ENCODE measurements around the gene LIMS2. TPM values are rescaled to one million over a fixed set of nuclear protein-coding genes. Genes with fewer than 3 reads are reported as not detected.

Gene LIMS2
- total RNA-seq, 2 donors from 2014 or later = 2.4 to 4.8 TPM

- H3K4me1 Mint-ChIP-seq = peaks cover 3% of the 10 kb centered on the region
- no peaks in the 10 kb centered on the region for H3K9me3 Mint-ChIP-seq
- no peak for ATAC-seq (replicated peaks)
- H3K27me3 Mint-ChIP-seq = no peaks in the 10 kb centered on the region
- no peak overlapping the region for H3K27ac Mint-ChIP-seq
- no peaks in the 10 kb centered on the region for H3K36me3 Mint-ChIP-seq (ENCODE audit: low read depth)
- H3K4me3 Mint-ChIP-seq = peak overlapping the region; percentile 46
These were observed 32.5 kb downstream of the LIMS2 start for GRCh38 chr2:127642706-127643438.

DNA sequence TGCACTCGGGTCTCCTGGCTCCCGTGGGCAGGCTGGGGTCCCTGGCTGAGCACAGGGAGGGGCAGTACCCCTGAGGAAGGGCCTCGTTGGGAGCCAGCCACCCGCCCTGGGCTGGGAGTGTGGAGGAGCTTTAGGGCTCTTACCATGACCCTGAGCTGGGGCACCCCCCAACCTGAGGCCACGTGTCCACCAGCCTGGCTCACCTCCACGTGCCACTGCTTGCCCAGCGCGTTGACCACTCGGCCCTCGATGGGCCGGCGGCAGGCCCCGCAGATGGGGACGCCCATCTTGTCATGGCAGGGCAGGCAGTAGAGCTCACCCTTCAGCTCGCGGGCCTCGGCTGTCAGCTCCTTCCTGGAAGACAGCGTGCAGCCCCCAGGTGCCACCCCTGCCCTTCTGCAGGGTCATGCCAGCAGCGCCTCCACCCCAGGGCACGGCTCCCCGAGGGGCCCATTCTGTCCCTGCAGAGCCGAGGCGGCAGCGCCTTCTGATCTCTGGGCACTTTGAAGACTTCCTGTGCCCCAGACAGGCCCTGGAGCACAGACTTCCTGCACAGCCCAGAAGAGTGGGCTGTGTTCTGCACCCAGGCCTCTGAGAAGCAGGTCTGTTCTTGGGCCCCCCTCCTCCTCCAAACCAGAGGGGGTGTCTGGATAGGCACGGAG, 33.4 kb downstream of the LIMS2 start:
- Mint-ChIP-seq H3K9me3 (no peaks in the 10 kb centered on the region), H3K36me3 (ENCODE audit: low read depth) (no peaks in the 10 kb centered on the region), H3K4me3 (peak overlapping the region; percentile 46), H3K4me1 (peaks cover 4% of the 10 kb centered on the region), H3K27ac (no peak overlapping the region), H3K27me3 (no peaks in the 10 kb centered on the region)
- ATAC-seq (replicated peaks) = peak; percentile 65

DNA sequence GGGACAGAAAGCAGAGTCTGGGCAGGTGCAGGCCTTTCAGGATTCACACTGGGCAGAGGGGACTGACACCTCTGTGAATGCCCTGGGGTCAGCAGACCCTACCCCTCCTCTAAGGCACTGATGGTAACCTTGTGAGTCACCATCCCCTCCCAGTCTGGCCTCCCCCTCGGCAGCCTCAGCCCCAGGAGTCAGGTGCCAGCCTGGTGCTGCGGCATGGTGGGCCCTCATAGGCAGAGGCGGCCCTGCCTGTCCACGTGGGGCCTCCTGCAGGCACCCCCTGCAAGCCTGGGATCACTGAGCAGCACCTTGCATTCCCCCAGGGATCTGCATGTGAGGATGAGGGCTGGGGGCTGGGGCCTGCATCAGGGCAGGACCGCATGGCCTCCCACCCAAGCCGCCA, 34.2 kb downstream of the LIMS2 start:
- ATAC-seq (replicated peaks) = no peak
- peak overlapping the region; percentile 46 for H3K4me3 Mint-ChIP-seq
- H3K9me3 Mint-ChIP-seq = no peaks in the 10 kb centered on the region
- no peaks in the 10 kb centered on the region for H3K27me3 Mint-ChIP-seq
- no peak overlapping the region for H3K27ac Mint-ChIP-seq
- peaks cover 4% of the 10 kb centered on the region for H3K4me1 Mint-ChIP-seq
- no peaks in the 10 kb centered on the region for H3K36me3 Mint-ChIP-seq (ENCODE audit: low read depth)

DNA sequence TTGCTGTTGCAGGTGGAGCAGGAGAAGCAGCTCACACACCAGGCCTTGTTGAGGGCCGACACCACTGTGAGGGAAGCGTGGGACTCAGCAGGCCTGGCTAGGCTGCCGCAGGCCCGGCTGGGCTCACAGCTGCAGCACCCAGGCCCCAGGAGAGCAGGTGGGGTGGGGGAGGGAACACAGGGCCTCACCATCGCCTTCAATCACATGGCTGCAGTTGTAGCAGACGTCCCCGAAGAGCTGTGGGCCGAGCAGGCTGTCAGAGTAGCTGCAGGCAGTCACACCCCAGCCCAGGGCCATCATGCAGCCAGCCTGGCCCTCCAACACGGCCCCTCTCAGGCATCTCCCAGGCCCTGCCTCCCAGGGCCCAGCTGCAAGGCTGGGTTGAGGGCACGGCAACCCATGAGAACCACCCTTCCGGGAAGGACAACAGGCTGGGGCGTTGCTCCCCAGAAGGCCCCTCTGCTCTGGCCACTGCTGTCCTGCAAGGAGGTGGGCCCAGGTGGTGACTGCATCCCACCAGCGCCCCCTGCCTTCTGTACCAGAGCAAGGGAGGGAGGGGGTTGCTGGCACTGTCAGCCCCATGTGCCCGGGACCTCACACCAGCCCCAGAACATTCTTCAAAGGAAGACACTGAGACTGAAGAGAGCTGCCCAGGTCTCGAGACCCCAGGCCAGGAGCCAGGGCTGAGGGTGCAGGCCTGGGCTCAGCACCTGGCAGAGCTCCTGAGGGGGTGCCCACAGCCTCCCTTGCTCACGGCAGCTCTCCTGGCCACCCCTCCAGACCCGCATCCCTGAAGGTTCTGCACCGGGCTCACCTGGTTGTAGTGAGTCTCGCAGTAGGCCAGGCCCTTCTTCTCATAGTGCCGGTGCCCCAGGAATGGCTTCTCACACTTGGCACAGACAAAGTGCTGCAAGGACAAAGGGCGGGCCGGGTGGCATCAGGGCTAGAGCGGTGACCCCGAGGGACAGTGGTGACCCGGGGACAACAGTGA, 35.0 kb downstream of the LIMS2 start:
- no peak overlapping the region for H3K27ac Mint-ChIP-seq
- peaks cover 4% of the 10 kb centered on the region for H3K4me1 Mint-ChIP-seq
- no peaks in the 10 kb centered on the region for H3K9me3 Mint-ChIP-seq
- ATAC-seq (replicated peaks) = peak; percentile 35
- H3K36me3 Mint-ChIP-seq (ENCODE audit: low read depth) = no peaks in the 10 kb centered on the region
- H3K4me3 Mint-ChIP-seq = peak overlapping the region; percentile 46
- no peaks in the 10 kb centered on the region for H3K27me3 Mint-ChIP-seq

GRCh38 chr2:127639111-127639474, 36.2 kb downstream of the LIMS2 start:
- H3K27me3 Mint-ChIP-seq = no peaks in the 10 kb centered on the region
- H3K36me3 Mint-ChIP-seq (ENCODE audit: low read depth) = no peaks in the 10 kb centered on the region
- no peak overlapping the region for H3K4me3 Mint-ChIP-seq
- peaks cover 4% of the 10 kb centered on the region for H3K4me1 Mint-ChIP-seq
- no peak overlapping the region for H3K27ac Mint-ChIP-seq
- no peaks in the 10 kb centered on the region for H3K9me3 Mint-ChIP-seq
- ATAC-seq (replicated peaks) = no peak

GRCh38 chr2:127638361-127639110, 36.8 kb downstream of the LIMS2 start:
- H3K9me3 Mint-ChIP-seq = no peaks in the 10 kb centered on the region
- no peaks in the 10 kb centered on the region for H3K36me3 Mint-ChIP-seq (ENCODE audit: low read depth)
- H3K4me3 Mint-ChIP-seq = no peak overlapping the region
- peak overlapping the region; percentile 41 for H3K27ac Mint-ChIP-seq
- H3K27me3 Mint-ChIP-seq = no peaks in the 10 kb centered on the region
- ATAC-seq (replicated peaks) = no peak
- peaks cover 4% of the 10 kb centered on the region for H3K4me1 Mint-ChIP-seq

DNA sequence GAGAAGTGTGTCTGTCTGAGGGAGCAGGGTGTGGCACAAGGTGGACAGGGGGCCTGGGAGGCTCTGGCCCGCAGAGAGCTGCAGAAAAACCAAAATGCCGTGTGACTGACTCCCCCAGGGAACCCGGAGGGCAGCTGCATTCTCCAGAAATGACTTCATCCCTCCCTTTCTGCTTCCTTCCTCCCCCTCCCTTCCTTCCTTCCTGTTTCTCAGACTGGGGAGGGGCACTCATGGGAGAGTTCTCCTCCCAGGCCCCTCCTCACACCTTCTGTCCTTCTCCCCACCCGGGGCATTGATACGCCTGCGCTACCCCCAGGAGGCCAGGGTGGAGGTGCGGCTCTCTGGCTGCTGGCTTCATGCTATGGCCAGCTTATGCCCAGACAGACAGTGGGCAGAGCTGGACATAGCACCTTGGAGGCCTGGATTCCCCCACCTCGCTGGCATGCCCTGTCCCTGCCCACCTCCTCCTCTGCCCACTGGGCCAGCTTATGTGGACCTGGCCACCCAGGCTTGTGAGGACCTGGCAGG, 37.5 kb downstream of the LIMS2 start:
- H3K36me3 Mint-ChIP-seq (ENCODE audit: low read depth) = no peaks in the 10 kb centered on the region
- no peaks in the 10 kb centered on the region for H3K27me3 Mint-ChIP-seq
- no peaks in the 10 kb centered on the region for H3K9me3 Mint-ChIP-seq
- ATAC-seq (replicated peaks) = no peak
- peak overlapping the region; percentile 41 for H3K27ac Mint-ChIP-seq
- peaks cover 4% of the 10 kb centered on the region for H3K4me1 Mint-ChIP-seq
- peak overlapping the region; percentile 13 for H3K4me3 Mint-ChIP-seq

DNA sequence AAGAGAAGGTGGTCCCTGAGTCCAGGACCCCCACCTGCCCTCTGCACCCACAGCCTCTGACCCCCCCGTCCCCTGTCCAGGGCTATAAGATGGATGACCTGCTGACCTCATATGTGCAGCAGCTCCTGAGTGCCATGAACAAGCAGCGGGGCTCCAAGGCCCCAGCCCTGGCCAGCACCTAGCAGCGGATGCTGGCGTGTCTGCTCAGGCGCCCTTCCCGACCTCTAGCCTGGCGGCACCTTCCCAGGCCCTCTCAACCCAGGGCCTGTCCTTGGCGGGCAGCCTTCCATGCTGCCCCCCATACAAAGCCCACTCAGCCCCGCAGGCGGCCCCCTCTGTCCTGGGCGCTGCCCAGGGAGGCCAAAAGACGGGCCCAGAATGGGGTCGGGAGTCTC, 38.1 kb downstream of the LIMS2 start:
- H3K36me3 Mint-ChIP-seq (ENCODE audit: low read depth) = no peaks in the 10 kb centered on the region
- H3K4me3 Mint-ChIP-seq = no peak overlapping the region
- H3K27me3 Mint-ChIP-seq = no peaks in the 10 kb centered on the region
- ATAC-seq (replicated peaks) = no peak
- H3K4me1 Mint-ChIP-seq = peaks cover 4% of the 10 kb centered on the region
- H3K27ac Mint-ChIP-seq = no peak overlapping the region
- no peaks in the 10 kb centered on the region for H3K9me3 Mint-ChIP-seq

- Mint-ChIP-seq H3K36me3 (ENCODE audit: low read depth) (no peaks in the 10 kb centered on the region), H3K4me3 (no peak overlapping the region), H3K9me3 (no peaks in the 10 kb centered on the region), H3K4me1 (peaks cover 4% of the 10 kb centered on the region), H3K27ac (no peak overlapping the region), H3K27me3 (no peaks in the 10 kb centered on the region)
- ATAC-seq (replicated peaks) = no peak
These were observed 38.8 kb downstream of the LIMS2 start for GRCh38 chr2:127636248-127637235.

- Mint-ChIP-seq H3K9me3 (no peaks in the 10 kb centered on the region), H3K27me3 (no peaks in the 10 kb centered on the region), H3K27ac (no peak overlapping the region), H3K36me3 (ENCODE audit: low read depth) (no peaks in the 10 kb centered on the region), H3K4me3 (no peak overlapping the region), H3K4me1 (peaks cover 4% of the 10 kb centered on the region)
- ATAC-seq (replicated peaks) = no peak
These were observed 39.7 kb downstream of the LIMS2 start for GRCh38 chr2:127635380-127636237.

GRCh38 chr2:127634626-127635379, 40.5 kb downstream of the LIMS2 start:
- Mint-ChIP-seq H3K27ac (no peak overlapping the region), H3K4me1 (peaks cover 4% of the 10 kb centered on the region), H3K9me3 (no peaks in the 10 kb centered on the region), H3K27me3 (no peaks in the 10 kb centered on the region), H3K36me3 (ENCODE audit: low read depth) (no peaks in the 10 kb centered on the region), H3K4me3 (no peak overlapping the region)
- ATAC-seq (replicated peaks) = no peak
